PC-3 (cell line): Measurements from ENCODE around the gene DGKI.

Experiments
- CTCF ChIP-seq: fragments of 300-600 bp; sonication (generic); conservative IDR thresholded peaks from 2 replicates; pipeline ENCODE4 v1.5.1; 2017; ENCODE audit warnings: antibody characterized with exemption, low read depth, mild to moderate bottlenecking, low read length
- EZH2 ChIP-seq: fragments of 300-600 bp; sonication (generic); IDR thresholded peaks from one replicate; pipeline ENCODE4 v1.6.1; 2017; ENCODE audit warnings: antibody characterized with exemption, mild to moderate bottlenecking, low read length; ENCODE audit not compliant: unreplicated experiment

GRCh38 chr7:137652721-137653120, 194.1 kb downstream of the DGKI start:
- no peak for TF ChIP-seq EZH2
- TF ChIP-seq CTCF, result no peak
